ENCODE measurements around the gene NPAS1. TPM values are rescaled to one million over a fixed set of nuclear protein-coding genes. Genes with fewer than 3 reads are reported as not detected.

The NPAS1 gene
- total and polyA plus RNA-seq, 2 of the 8 experiments (the other 6 are each of a cell fraction or from before 2014, with no cell fraction given) = 9.9 to 13.9 TPM

DNA sequence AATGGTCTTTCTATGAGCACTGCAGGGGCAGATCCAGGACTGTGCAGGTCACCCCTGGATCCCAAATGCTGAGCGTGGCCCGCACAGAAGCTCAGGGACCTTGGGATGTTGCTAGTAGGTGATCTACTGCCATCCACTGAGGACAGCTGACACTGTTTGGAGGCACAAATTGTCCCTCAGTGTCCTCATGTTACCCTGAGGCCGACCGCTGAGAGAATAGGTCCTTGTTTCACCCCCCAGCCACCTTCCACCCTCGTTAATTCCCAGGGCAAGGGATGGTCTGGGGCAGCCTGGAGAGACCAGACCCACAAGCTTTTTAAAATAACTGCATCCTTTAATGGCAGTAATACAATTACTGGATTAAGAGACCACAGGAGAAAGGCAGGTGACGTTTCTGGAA, 44.2 kb downstream of the NPAS1 start:
- H3K4ac ChIP-seq (replicated peaks; ENCODE audit: insufficient read length, low read depth, low read length) = no peak overlapping the region
- DNase-seq (ENCODE audit: low read depth in 1 of 2, low spot score in 2 of 2) (no peak), FAIRE-seq (no peak)
- H4K91ac ChIP-seq (replicated peaks; ENCODE audit: insufficient read length, low read length) = no peak overlapping the region
- H3K9ac ChIP-seq (replicated peaks in 1 of 4; ENCODE audit: extremely low read depth in 1 of 4, low read depth in 3 of 4, low read length in 3 of 4) = no peak overlapping the region
- H3K9me3 ChIP-seq (ENCODE audit: insufficient read depth in 2 of 2, low read depth in 1 of 2, low read length in 1 of 2) = no peaks in the 10 kb centered on the region
- H3K4me2 ChIP-seq (ENCODE audit: insufficient read depth in 1 of 2, low read depth in 2 of 2, low read length in 2 of 2) = no peak overlapping the region
- peaks cover 0 to 3% of the 10 kb centered on the region in 2 experiments for H4K20me1 ChIP-seq (replicated peaks in 1 of 2; ENCODE audit: control insufficient read depth in 1 of 2, insufficient read depth in 2 of 2, low read length in 2 of 2)
- H2BK12ac ChIP-seq (ENCODE audit: low read depth, low read length) = no peak overlapping the region
- H3K27ac ChIP-seq (ENCODE audit: low read depth, low read length) = no peak overlapping the region
- TF ChIP-seq POLR2A (IDR thresholded peaks at IDR 0.05; ENCODE audit: control extremely low read depth in 1 of 2, low read depth in 2 of 2, low read length in 2 of 2) (no peak), KDM4A (IDR thresholded peaks at IDR 0.05; ENCODE audit: low read depth, low read length, severe bottlenecking) (no peak), RXRA (IDR thresholded peaks at IDR 0.05; ENCODE audit: insufficient read depth, low read depth, low read length) (no peak), SIRT6 (IDR thresholded peaks at IDR 0.05; ENCODE audit: low read length) (no peak), EGR1 (IDR thresholded peaks at IDR 0.05; ENCODE audit: borderline replicate concordance, low read depth, low read length) (no peak), SRF (IDR thresholded peaks at IDR 0.05; ENCODE audit: low read depth, low read length) (no peak), KDM5A (IDR thresholded peaks at IDR 0.05; ENCODE audit: low read length) (no peak), SIX5 (IDR thresholded peaks at IDR 0.05; ENCODE audit: low read depth, low read length) (no peak), HDAC2 (IDR thresholded peaks at IDR 0.05; ENCODE audit: borderline replicate concordance in 1 of 2, low read depth in 2 of 2, low read length in 2 of 2) (no peak), CEBPB (IDR thresholded peaks at IDR 0.05; ENCODE audit: low read depth, low read length) (no peak), TBP (IDR thresholded peaks at IDR 0.05; ENCODE audit: low read depth, low read length) (no peak), MAFK (IDR thresholded peaks at IDR 0.05; ENCODE audit: low read depth, low read length) (no peak), RFX5 (IDR thresholded peaks at IDR 0.05; ENCODE audit: borderline replicate concordance, low read depth, low read length) (no peak), CTBP2 (IDR thresholded peaks at IDR 0.05; ENCODE audit: borderline replicate concordance, insufficient read depth, insufficient read length, low read length) (no peak)
- H3K23me2 ChIP-seq (ENCODE audit: low read depth, low read length) = no peaks in the 10 kb centered on the region
- no peak overlapping the region for H2AFZ ChIP-seq (ENCODE audit: low read length)
- no peak overlapping the region for H3K18ac ChIP-seq (ENCODE audit: extremely low read depth, low read length)
- H3K79me2 ChIP-seq (ENCODE audit: control insufficient read depth in 1 of 2, insufficient read depth in 2 of 2, low read length in 2 of 2) = no peaks in the 10 kb centered on the region
- POLR2A ChIA-PET (ENCODE audit: partially characterized antibody) = interaction anchor here (0.6 to 2.5 kb wide), 14 partner anchors 9 to 158 kb away, joined by 3 to 8 read pairs (median 3); partner anchors contain the start of gene ZC3H4
- H3K79me1 ChIP-seq (ENCODE audit: low read depth, low read length) = no peaks in the 10 kb centered on the region; the same call in 1 of the 2 replicates
- H3K36me3 ChIP-seq (ENCODE audit: control insufficient read depth in 2 of 4, insufficient read depth in 4 of 4, low read length in 3 of 4) = peaks cover 2 to 38% (median 21%) of the 10 kb centered on the region in 4 experiments
- H3K4me3 ChIP-seq (ENCODE audit: extremely low read depth in 1 of 4, insufficient read depth in 2 of 4, low read depth in 3 of 4, low read length in 4 of 4) = no peak overlapping the region
- no peak overlapping the region for H3K23ac ChIP-seq (ENCODE audit: insufficient read length)
- H3K4me1 ChIP-seq (replicated peaks in 1 of 4; ENCODE audit: control insufficient read depth in 3 of 4, insufficient read depth in 4 of 4, low read length in 3 of 4) = no peaks in the 10 kb centered on the region; a peak in 1 of 7 replicates
- no peak overlapping the region for H2AK5ac ChIP-seq (ENCODE audit: low read depth, low read length)
- CTCF ChIA-PET (ENCODE audit: partially characterized antibody) = interaction anchor here (0.5 to 3.9 kb wide), 14 partner anchors 9 to 373 kb away, joined by 3 to 15 read pairs (median 3); no protein-coding TSS in a partner anchor
- H4K8ac ChIP-seq (ENCODE audit: extremely low read depth, insufficient read depth, low read length) = peak overlapping the region; percentile 11; the same call in 1 of the 2 replicates
- no peaks in the 10 kb centered on the region for H3K27me3 ChIP-seq (replicated peaks in 1 of 4; ENCODE audit: control insufficient read depth in 3 of 4, extremely low read depth in 1 of 4, insufficient read depth in 3 of 4, low read length in 3 of 4)
- no peak overlapping the region for H2BK5ac ChIP-seq (ENCODE audit: low read depth, low read length)
- no peak overlapping the region for H2BK15ac ChIP-seq (ENCODE audit: low read length)
- no peak overlapping the region for H3K14ac ChIP-seq (ENCODE audit: insufficient read length)
- no peak overlapping the region for H2BK20ac ChIP-seq (ENCODE audit: low read length)
- H4K5ac ChIP-seq (ENCODE audit: insufficient read length, low read depth, low read length) = no peak overlapping the region
- WGBS, 2 experiments (ENCODE audit: extremely low coverage in 1 of 2, insufficient coverage in 1 of 2, insufficient read length in 1 of 2, insufficient replicate concordance in 2 of 2, low coverage in 1 of 2, low lambda C conversion rate in 2 of 2, missing lambda C conversion rate in 1 of 2) = 91% methylated on average over 6 of the region's 6 CpGs; no CpG with 5 or more reads in 1 of the 2 experiments
- H3K56ac ChIP-seq (replicated peaks; ENCODE audit: insufficient read length, low read depth, low read length) = no peak overlapping the region
- no peak overlapping the region for H2BK120ac ChIP-seq (replicated peaks; ENCODE audit: low read depth, low read length)
